Colonic mucosa (tissue), 4 donors: ENCODE data around the gene SPACA6. TPM values are rescaled to one million over a fixed set of nuclear protein-coding genes. Genes with fewer than 3 reads are reported as not detected.
"Not testable (repeated sequence)": the region's sequence is repeated elsewhere in the genome, so short reads cannot be mapped to it uniquely, and the experiment has no call there.

Experiments
- DNase-seq: peaks from one replicate; pipeline ENCODE4 v3.0.0-alpha.2; 2020
- H3K27ac ChIP-seq: fragments of 200-600 bp; one replicate; pipeline ENCODE4 v1.8.0; 2021
- H3K27me3 ChIP-seq: fragments of 200-600 bp; one replicate; pipeline ENCODE4 v1.8.0; 2021
- H3K36me3 ChIP-seq: fragments of 200-600 bp; one replicate; pipeline ENCODE4 v1.8.0; 2021
- H3K4me1 ChIP-seq: fragments of 200-600 bp; one replicate; pipeline ENCODE4 v1.8.0; 2021; ENCODE audit warnings: mild to moderate bottlenecking
- H3K4me3 ChIP-seq: fragments of 200-600 bp; one replicate; pipeline ENCODE4 v1.8.0; 2021
- H3K9ac ChIP-seq, 2 donors: one replicate each; pipeline ENCODE4 v1.7.0; 2013; ENCODE audit warnings: control low read depth in 2 of 2, low read depth in 2 of 2, low read length in 2 of 2
- H3K9me3 ChIP-seq: fragments of 200-600 bp; one replicate; pipeline ENCODE4 v1.8.0; 2021
- intact Hi-C: fragments of 100-400 bp; cut with DNase I; formaldehyde crosslinking; loops from one replicate; pipeline ENCODE4 v1.14.1; 2022
- total RNA-seq, 2 donors: library from RNA; stranded (reverse); fragmentation: NEBNext Ultra II Directional in 1 of 2; extraction: Animal tissue kit (Norgen Biotek cat#: 25700) in 1 of 2; gene quantifications; one replicate each; pipeline ENCODE4 v1.2.1, GENCODE V29; 2021
- TF ChIP-seq, protein P1 (sequence below): fragments of 200-600 bp; IDR thresholded peaks from one replicate; pipeline ENCODE4 v1.8.0; 2022; ENCODE audit warnings: antibody characterized with exemption, mild to moderate bottlenecking
- donor health status: healthy.
- donor health status: DM: no; HTN: no; CAD: no.
- donor health status: DM: no; HTN: no; CAD: no.

The SPACA6 gene
- total RNA-seq, 2 donors from 2014 or later: 3.0 to 4.3 TPM

DNA sequence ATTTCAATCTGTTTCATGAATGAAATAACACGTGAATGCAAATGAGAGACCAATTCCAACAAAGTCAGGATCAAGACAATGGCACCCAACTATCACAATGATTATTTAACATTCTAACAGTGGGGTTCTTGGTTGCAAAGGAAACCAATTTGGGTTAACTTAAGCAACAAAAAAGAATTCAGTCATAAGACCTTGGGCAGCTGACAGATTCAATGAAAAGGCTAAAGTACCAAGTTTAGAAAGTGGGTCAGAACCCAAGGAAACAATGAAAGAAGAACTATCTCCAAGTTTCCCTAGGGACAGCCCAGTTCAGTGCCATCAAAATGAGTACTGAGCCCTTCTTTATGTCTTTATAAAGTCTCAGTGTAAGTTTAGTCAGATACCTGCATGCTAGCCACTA lies 29.0 kb upstream of the SPACA6 start:
- TF ChIP-seq, protein P1, sequence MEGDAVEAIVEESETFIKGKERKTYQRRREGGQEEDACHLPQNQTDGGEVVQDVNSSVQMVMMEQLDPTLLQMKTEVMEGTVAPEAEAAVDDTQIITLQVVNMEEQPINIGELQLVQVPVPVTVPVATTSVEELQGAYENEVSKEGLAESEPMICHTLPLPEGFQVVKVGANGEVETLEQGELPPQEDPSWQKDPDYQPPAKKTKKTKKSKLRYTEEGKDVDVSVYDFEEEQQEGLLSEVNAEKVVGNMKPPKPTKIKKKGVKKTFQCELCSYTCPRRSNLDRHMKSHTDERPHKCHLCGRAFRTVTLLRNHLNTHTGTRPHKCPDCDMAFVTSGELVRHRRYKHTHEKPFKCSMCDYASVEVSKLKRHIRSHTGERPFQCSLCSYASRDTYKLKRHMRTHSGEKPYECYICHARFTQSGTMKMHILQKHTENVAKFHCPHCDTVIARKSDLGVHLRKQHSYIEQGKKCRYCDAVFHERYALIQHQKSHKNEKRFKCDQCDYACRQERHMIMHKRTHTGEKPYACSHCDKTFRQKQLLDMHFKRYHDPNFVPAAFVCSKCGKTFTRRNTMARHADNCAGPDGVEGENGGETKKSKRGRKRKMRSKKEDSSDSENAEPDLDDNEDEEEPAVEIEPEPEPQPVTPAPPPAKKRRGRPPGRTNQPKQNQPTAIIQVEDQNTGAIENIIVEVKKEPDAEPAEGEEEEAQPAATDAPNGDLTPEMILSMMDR: no peak
- Histone ChIP-seq H3K4me3 (no peak overlapping the region), H3K9ac (no peak overlapping the region), H3K27me3 (no peaks in the 10 kb centered on the region), H3K9me3 (no peaks in the 10 kb centered on the region), H3K4me1 (no peaks in the 10 kb centered on the region), H3K27ac (no peak overlapping the region), H3K36me3 (no peaks in the 10 kb centered on the region)
- intact Hi-C loops: no loop called here
- no peak for DNase-seq

DNA sequence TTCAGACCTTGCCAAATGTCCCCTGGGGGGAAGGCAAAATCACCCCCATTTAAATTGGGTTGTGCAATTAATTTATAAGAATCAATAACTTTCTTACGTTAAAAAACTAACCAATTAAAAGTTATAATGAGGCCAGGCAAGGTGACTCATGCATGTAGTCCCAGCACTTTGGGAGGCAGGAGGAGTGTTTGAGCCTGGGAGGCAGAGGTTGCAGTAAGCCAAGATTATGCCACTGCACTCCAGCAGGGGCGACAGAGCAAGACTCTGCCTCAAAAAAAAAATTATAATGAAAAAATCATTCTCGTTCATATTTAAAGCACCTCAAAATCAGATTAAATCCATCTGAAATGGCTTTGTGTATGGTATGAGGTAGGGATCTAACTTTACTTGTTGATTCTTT lies 28.1 kb upstream of the SPACA6 start:
- H3K9me3 ChIP-seq: no peaks in the 10 kb centered on the region
- no peak overlapping the region for H3K9ac ChIP-seq
- TF ChIP-seq, protein P1: no peak
- no peak overlapping the region for H3K4me3 ChIP-seq
- no peak overlapping the region for H3K27ac ChIP-seq
- no peak for DNase-seq
- no peaks in the 10 kb centered on the region for H3K27me3 ChIP-seq
- H3K4me1 ChIP-seq: no peaks in the 10 kb centered on the region
- intact Hi-C loops: no loop called here
- H3K36me3 ChIP-seq: no peaks in the 10 kb centered on the region

DNA sequence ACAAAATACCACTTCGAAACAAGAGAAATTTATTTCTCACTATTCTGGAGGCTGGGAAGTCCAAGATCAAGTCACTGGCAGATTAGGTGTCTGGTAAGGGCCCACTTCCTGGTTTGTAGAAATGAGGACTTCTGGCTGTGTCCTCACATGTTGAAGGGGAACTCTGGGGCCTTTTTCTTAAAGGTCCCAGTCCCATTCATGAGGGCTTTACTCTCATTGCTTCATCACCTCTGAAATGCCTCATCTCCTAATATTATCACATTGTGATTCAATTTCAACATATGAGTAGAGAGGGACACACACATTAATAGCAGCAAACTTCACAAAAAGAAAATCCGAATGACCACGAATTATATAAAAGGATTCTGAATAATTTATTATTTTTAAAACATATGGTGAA lies 24.9 kb upstream of the SPACA6 start:
- Histone ChIP-seq H3K27ac (no peak overlapping the region), H3K4me3 (no peak overlapping the region), H3K27me3 (no peaks in the 10 kb centered on the region), H3K36me3 (no peaks in the 10 kb centered on the region), H3K4me1 (no peaks in the 10 kb centered on the region), H3K9ac (no peak overlapping the region), H3K9me3 (no peaks in the 10 kb centered on the region)
- intact Hi-C loops: no loop called here
- TF ChIP-seq, protein P1: no peak
- DNase-seq: no peak

DNA sequence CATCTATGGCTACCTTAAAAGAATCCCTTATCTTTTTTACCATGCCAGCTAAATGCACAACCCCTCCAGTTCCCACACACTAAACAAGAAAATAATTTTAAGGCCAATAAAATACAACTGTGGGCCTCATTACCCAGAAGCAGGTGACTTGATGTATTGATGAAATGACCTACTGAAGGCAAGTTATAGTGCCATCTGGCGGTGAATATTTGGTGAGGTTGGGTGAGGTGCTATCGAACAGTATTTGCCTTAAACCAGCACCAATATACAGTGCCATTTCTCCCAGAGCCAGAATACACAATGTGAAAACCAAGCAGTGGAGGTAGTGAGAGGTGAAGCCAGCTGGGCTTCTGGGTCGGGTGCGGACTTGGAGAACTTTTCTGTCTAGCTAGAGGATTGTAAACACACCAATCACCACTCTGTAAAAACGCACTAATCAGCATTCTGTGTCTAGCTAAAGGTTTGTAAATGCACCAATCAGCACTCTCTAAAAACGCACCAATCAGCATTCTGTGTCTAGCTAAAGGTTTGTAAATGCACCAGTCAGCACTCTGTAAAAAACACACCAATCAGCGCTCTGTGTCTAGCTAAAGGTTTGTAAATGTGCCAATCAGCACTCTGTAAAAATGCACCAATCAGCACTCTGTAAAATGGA lies 17.1 kb upstream of the SPACA6 start:
- H3K9me3 ChIP-seq, H3K4me1 ChIP-seq, H3K27me3 ChIP-seq, H3K36me3 ChIP-seq, H3K4me3 ChIP-seq, intact Hi-C loops, H3K27ac ChIP-seq, DNase-seq, H3K9ac ChIP-seq: not testable (repeated sequence)
- TF ChIP-seq, protein P1: peak; percentile 41

DNA sequence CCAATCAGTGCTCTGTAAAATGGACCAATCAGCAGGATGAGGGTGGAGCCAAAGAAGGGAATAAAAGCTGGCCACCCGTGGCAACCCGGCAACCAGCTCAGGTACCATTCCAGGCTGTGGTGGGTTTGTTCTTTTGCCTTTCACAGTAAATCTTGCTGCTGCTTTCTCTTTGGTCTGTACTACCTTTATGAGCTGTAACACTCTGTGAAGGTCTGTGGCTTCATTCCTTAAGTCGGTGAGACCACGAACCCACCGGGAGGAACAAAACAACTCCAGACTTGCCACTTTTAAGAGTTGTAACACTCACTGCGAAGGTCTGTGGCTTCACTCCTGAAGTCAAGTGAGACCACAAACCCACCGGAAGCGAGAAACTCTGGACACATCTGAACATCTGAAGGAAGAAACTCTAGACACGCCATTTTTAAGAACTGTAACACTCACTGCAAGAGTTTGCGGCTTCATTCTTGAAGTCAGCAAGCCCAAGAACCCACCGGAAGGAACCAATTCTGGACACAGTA lies 16.5 kb upstream of the SPACA6 start:
- no peaks in the 10 kb centered on the region for H3K4me1 ChIP-seq
- TF ChIP-seq, protein P1: no peak
- no peak for DNase-seq
- no peaks in the 10 kb centered on the region for H3K27me3 ChIP-seq
- no peaks in the 10 kb centered on the region for H3K36me3 ChIP-seq
- no peak overlapping the region for H3K9ac ChIP-seq
- H3K27ac ChIP-seq: no peak overlapping the region
- intact Hi-C loops: no loop called here
- H3K9me3 ChIP-seq: no peaks in the 10 kb centered on the region
- no peak overlapping the region for H3K4me3 ChIP-seq
